K562 (cell line): ENCODE results near the gene GJC2. TPM values are rescaled to one million over a fixed set of nuclear protein-coding genes. Genes with fewer than 3 reads are reported as not detected.

Experiments used
- CEBPZ ChIP-seq: fragments of 150-350 bp; IDR thresholded peaks from 2 replicates; pipeline ENCODE4 v1.6.1; 2014; ENCODE audit warnings: low read depth, mild to moderate bottlenecking, low read length, borderline replicate concordance
- CHAMP1 ChIP-seq: fragments of 450-650 bp; IDR thresholded peaks from 2 replicates; pipeline ENCODE4 v1.6.1; 2016; ENCODE audit warnings: mild to moderate bottlenecking
- DDX20 ChIP-seq: fragments of 450-650 bp; IDR thresholded peaks from 2 replicates; pipeline ENCODE4 v1.6.1; 2016; ENCODE audit warnings: missing genetic modification characterization, low read depth, mild to moderate bottlenecking, missing compliant biosample characterization, moderate library complexity
- DMBX1 ChIP-seq: fragments of 250-450 bp; sonication (Bioruptor Pico); IDR thresholded peaks from 2 replicates; pipeline ENCODE4 v1.8.0; 2022; ENCODE audit warnings: inconsistent platforms, mild to moderate bottlenecking, moderate library complexity, borderline replicate concordance
- FOXP4 ChIP-seq: sonication (generic); formaldehyde crosslinking; IDR thresholded peaks from 2 replicates; pipeline ENCODE4 v1.8.0; 2022; ENCODE audit warnings: mild to moderate bottlenecking, missing genetic modification reagents, borderline replicate concordance
- HMGXB4 ChIP-seq: sonication (generic); formaldehyde crosslinking; IDR thresholded peaks from 2 replicates; pipeline ENCODE4 v1.8.1; 2023; ENCODE audit warnings: mild to moderate bottlenecking, missing genetic modification reagents
- NFIC ChIP-seq: fragments of 450-650 bp; IDR thresholded peaks from 2 replicates; pipeline ENCODE4 v1.6.1; 2017; ENCODE audit warnings: mild to moderate bottlenecking, inconsistent platforms
- POLR2H ChIP-seq: IDR thresholded peaks from 2 replicates; pipeline ENCODE4 v1.6.1; 2016; ENCODE audit warnings: missing genetic modification characterization, low read depth, mild to moderate bottlenecking, control low read depth, missing compliant biosample characterization, moderate library complexity
- THAP7 ChIP-seq: fragments of 250-450 bp; sonication (Bioruptor Pico); IDR thresholded peaks from 2 replicates; pipeline ENCODE4 v1.5.0; 2021
- VEZF1 ChIP-seq: fragments of 200-800 bp; sonication (Bioruptor generic); IDR thresholded peaks from 2 replicates; pipeline ENCODE4 v1.6.1; 2017; ENCODE audit warnings: missing genetic modification characterization, missing compliant biosample characterization
- ZBTB1 ChIP-seq: sonication (generic); formaldehyde crosslinking; IDR thresholded peaks from 2 replicates; pipeline ENCODE4 v1.8.1; 2023; ENCODE audit warnings: missing genetic modification reagents, low read depth, mild to moderate bottlenecking, borderline replicate concordance
- ZFPM2 ChIP-seq: fragments of 250-450 bp; sonication (Bioruptor Pico); IDR thresholded peaks from 2 replicates; pipeline ENCODE4 v1.5.1; 2022; ENCODE audit warnings: mild to moderate bottlenecking
- ZNF830 ChIP-seq: fragments of 250-450 bp; sonication (Bioruptor Pico); IDR thresholded peaks from 2 replicates; pipeline ENCODE4 v1.5.0; 2021; ENCODE audit warnings: mild to moderate bottlenecking
- polyA plus RNA-seq, 8 experiments: library from polyadenylated mRNA; depleted of rRNA in 4 of 8; stranded (reverse) in 5 of 8; unstranded in 3 of 8; fragments of >200 nt; fragmentation: Nextera tagmentation in 2 of 8; fragmentation: Illumina TruSeq in 1 of 8; extraction: Ambion mirVana in 2 of 8; extraction: Trizol in 1 of 8; gene quantifications; 2 replicates each; pipeline versions ENCODE4 v1.2.1 to v1.2.3, GENCODE V29; 2011 to 2014; ENCODE audit warnings: inconsistent platforms in 1 of 8, missing spikeins in 1 of 8
- total RNA-seq, 7 experiments: library from RNA; depleted of rRNA in 6 of 7; stranded (reverse); fragments of >200 nt in 6 of 7; fragmentation: Illumina TruSeq in 2 of 7; extraction: Trizol in 2 of 7; gene quantifications; 2 replicates each; pipeline versions ENCODE4 v1.2.1 to v1.2.3, GENCODE V29; 2011 to 2021; ENCODE audit warnings: low replicate concordance in 1 of 7

GJC2 gene
- total and polyA plus RNA-seq, 9 of the 15 experiments (the other 6 are each of a cell fraction or from before 2014, with no cell fraction given): 0.03 to 0.62 (median 0.11) TPM; not detected in 2

- TF ChIP-seq HMGXB4 (CRISPR knock-in tag) (no peak), CEBPZ (no peak), NFIC (peak; percentile 83), DDX20 (no peak), ZFPM2 (CRISPR knock-in tag) (no peak), FOXP4 (CRISPR knock-in tag) (0 out of 2 replicates have a peak, but pooled peaks have one; percentile 37), ZBTB1 (CRISPR knock-in tag) (no peak; the same call in 1 of the 2 replicates), CHAMP1 (no peak), DMBX1 (CRISPR knock-in tag) (0 out of 2 replicates have a peak, but pooled peaks have one; percentile 2), VEZF1 (CRISPR knock-in tag) (no peak), POLR2H (no peak), ZNF830 (no peak), THAP7 (no peak)
Observed at GRCh38 chr1:228141226-228142044, 8.3 kb upstream of the GJC2 start (continued).
